ENCODE data around the gene ARHGEF16. TPM values are rescaled to one million over a fixed set of nuclear protein-coding genes. Genes with fewer than 3 reads are reported as not detected.
A peak's percentile ranks its signal among the peaks of the same experiment; 100 is the strongest.

Gene ARHGEF16
- total and polyA plus RNA-seq, 2 experiments from 2014 or later, result not detected

- Histone ChIP-seq H3K27ac (no peak overlapping the region), H3K4me3 (no peak overlapping the region), H3F3A (ENCODE audit: insufficient read depth) (no peaks in the 10 kb centered on the region; the same call in 1 of the 2 replicates), H3K4me1 (ENCODE audit: insufficient read depth) (peaks cover 9% of the 10 kb centered on the region), H3K9me3 (ENCODE audit: low read depth) (no peaks in the 10 kb centered on the region), H3K79me2 (ENCODE audit: insufficient read depth) (no peaks in the 10 kb centered on the region), H4K20me1 (ENCODE audit: insufficient read depth) (no peaks in the 10 kb centered on the region), H3K27me3 (replicated peaks; ENCODE audit: insufficient read depth) (no peaks in the 10 kb centered on the region), H3K4me2 (ENCODE audit: unreplicated experiment) (no peak overlapping the region), H2AFZ (no peak overlapping the region), H3K36me3 (ENCODE audit: low read depth) (no peaks in the 10 kb centered on the region), H3K9me2 (ENCODE audit: insufficient read depth) (no peaks in the 10 kb centered on the region), H3K9ac (no peak overlapping the region)
- WGBS, 2 experiments (ENCODE audit: low coverage in 1 of 2, low lambda C conversion rate in 2 of 2, missing lambda C conversion rate in 2 of 2), result 32 to 47% methylated on average over 9 to 10 of the region's 10 CpGs
- DNase-seq, result no peak
- in situ Hi-C loops (cut with MboI), result no loop called here
- TF ChIP-seq EZH2phosphoT487 (IDR thresholded peaks at IDR 0.05; ENCODE audit: insufficient read depth, low read depth), result no peak
- no peak for TF ChIP-seq EZH2 (IDR thresholded peaks at IDR 0.05; ENCODE audit: insufficient read depth, poor library complexity, severe bottlenecking)
Measured at GRCh38 chr1:3474421-3474820, 20.0 kb downstream of the ARHGEF16 start.

DNA sequence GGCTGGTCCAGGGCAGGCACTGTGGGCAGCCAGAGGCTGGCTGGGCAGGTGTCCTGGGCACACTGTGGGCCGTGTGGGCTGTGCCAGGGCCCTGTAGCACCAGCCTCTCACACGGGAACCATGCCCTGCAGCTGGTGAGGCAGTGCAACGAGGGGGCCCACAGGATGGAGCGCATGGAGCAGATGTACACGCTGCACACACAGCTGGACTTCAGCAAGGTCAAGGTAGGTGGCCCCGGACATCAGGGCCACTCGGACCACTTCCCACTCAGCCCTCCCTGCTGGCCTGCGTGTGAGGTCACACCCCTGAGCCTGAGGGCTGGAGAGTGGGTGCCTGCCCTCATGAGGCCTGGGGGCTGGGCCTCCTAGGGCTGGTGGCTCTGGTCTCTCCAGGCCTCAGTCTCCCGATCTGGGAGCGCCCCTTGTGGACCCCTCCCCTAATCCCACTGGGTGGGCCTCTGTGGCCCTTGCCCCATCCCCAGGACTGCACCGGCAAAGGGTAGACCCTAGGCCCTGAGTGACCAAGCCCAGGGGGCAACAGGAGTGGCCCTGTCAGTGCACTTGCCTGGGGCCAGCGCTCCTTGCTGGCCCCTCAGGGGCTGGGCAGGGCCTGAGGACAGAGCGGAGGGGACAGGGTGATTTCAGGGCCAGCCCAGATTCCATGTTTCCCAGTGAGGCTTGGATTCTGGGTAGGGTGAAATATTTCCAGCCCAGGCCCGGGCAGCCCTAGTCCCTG is 21.5 kb downstream of the ARHGEF16 start:
- no peak overlapping the region for H3K9ac ChIP-seq
- in situ Hi-C loops (cut with MboI), result no loop called here
- no peak overlapping the region for H2AFZ ChIP-seq
- no peak overlapping the region for H3K4me2 ChIP-seq (ENCODE audit: unreplicated experiment)
- no peaks in the 10 kb centered on the region; the same call in 1 of the 2 replicates for H3F3A ChIP-seq (ENCODE audit: insufficient read depth)
- WGBS, 2 experiments (ENCODE audit: low coverage in 1 of 2, low lambda C conversion rate in 2 of 2, missing lambda C conversion rate in 2 of 2), result 53 to 64% methylated on average over 9 to 12 of the region's 14 CpGs
- no peak for DNase-seq
- H3K9me2 ChIP-seq (ENCODE audit: insufficient read depth), result no peaks in the 10 kb centered on the region
- H3K4me3 ChIP-seq, result no peak overlapping the region
- peaks cover 9% of the 10 kb centered on the region for H3K4me1 ChIP-seq (ENCODE audit: insufficient read depth)
- H3K9me3 ChIP-seq (ENCODE audit: low read depth), result no peaks in the 10 kb centered on the region
- TF ChIP-seq EZH2 (IDR thresholded peaks at IDR 0.05; ENCODE audit: insufficient read depth, poor library complexity, severe bottlenecking) (no peak), EZH2phosphoT487 (IDR thresholded peaks at IDR 0.05; ENCODE audit: insufficient read depth, low read depth) (no peak)
- peaks cover 14% of the 10 kb centered on the region; the same call in 1 of the 2 replicates for H3K27me3 ChIP-seq (replicated peaks; ENCODE audit: insufficient read depth)
- no peaks in the 10 kb centered on the region for H3K79me2 ChIP-seq (ENCODE audit: insufficient read depth)
- no peaks in the 10 kb centered on the region for H4K20me1 ChIP-seq (ENCODE audit: insufficient read depth)
- H3K27ac ChIP-seq, result no peak overlapping the region
- H3K36me3 ChIP-seq (ENCODE audit: low read depth), result no peaks in the 10 kb centered on the region

- in situ Hi-C loops (cut with MboI), result no loop called here
- Histone ChIP-seq H3K27ac (no peak overlapping the region), H3K9me2 (ENCODE audit: insufficient read depth) (no peaks in the 10 kb centered on the region), H3K4me2 (ENCODE audit: unreplicated experiment) (no peak overlapping the region), H3K9me3 (ENCODE audit: low read depth) (no peaks in the 10 kb centered on the region), H3K4me3 (no peak overlapping the region), H3K27me3 (replicated peaks; ENCODE audit: insufficient read depth) (peaks cover 14% of the 10 kb centered on the region; the same call in 1 of the 2 replicates), H3K36me3 (ENCODE audit: low read depth) (no peaks in the 10 kb centered on the region), H2AFZ (no peak overlapping the region), H3K9ac (no peak overlapping the region), H3F3A (ENCODE audit: insufficient read depth) (no peaks in the 10 kb centered on the region; the same call in 1 of the 2 replicates), H4K20me1 (ENCODE audit: insufficient read depth) (no peaks in the 10 kb centered on the region), H3K79me2 (ENCODE audit: insufficient read depth) (no peaks in the 10 kb centered on the region), H3K4me1 (ENCODE audit: insufficient read depth) (peaks cover 9% of the 10 kb centered on the region)
- no peak for DNase-seq
- TF ChIP-seq EZH2phosphoT487 (IDR thresholded peaks at IDR 0.05; ENCODE audit: insufficient read depth, low read depth), result no peak
- TF ChIP-seq EZH2 (IDR thresholded peaks at IDR 0.05; ENCODE audit: insufficient read depth, poor library complexity, severe bottlenecking), result no peak
- 49 to 65% methylated on average over 11 to 16 of the region's 16 CpGs for WGBS, 2 experiments (ENCODE audit: low coverage in 1 of 2, low lambda C conversion rate in 2 of 2, missing lambda C conversion rate in 2 of 2)
Measured at GRCh38 chr1:3476666-3477065, 22.2 kb downstream of the ARHGEF16 start.

DNA sequence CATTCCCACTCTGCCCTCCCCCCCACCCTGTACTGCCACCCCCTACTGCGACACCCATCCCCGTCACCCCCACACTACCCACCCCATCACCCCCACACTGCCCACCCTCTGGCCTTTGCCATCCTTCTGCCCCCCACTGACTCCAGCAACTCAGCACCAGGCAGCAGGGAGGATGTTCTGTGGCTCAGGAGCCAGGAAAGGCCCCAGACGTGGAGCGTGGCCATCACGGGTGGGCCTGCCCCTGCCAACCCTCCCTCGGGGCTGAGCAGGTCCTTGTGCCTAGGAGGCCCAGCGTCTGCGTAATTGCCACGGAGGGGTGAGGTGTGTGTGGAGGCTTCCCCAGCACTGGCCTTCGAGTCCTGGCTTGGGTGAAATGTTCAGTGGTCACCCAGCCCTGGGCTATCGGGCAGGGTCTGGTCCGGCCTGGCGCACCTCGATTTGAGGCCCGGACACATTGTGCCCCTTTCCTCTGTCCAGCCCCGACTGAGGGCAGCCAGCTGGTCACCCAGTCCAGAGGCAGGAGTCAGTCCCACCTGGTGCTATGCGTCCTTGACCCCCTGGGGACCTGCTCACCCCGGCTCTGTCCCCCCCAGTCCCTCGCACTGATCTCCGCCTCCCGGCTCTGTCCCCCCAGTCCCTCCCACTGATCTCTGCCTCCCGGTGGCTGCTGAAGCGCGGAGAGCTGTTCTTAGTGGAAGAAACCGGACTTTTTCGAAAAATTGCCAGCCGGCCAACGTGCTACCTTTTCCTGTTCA is 23.0 kb downstream of the ARHGEF16 start:
- H3K27ac ChIP-seq, result no peak overlapping the region
- H3K9me2 ChIP-seq (ENCODE audit: insufficient read depth), result no peaks in the 10 kb centered on the region
- in situ Hi-C loops (cut with MboI), result no loop called here
- H4K20me1 ChIP-seq (ENCODE audit: insufficient read depth), result no peaks in the 10 kb centered on the region
- no peak for TF ChIP-seq EZH2 (IDR thresholded peaks at IDR 0.05; ENCODE audit: insufficient read depth, poor library complexity, severe bottlenecking)
- TF ChIP-seq EZH2phosphoT487 (IDR thresholded peaks at IDR 0.05; ENCODE audit: insufficient read depth, low read depth), result no peak
- H2AFZ ChIP-seq, result no peak overlapping the region
- no peak overlapping the region for H3K9ac ChIP-seq
- 27 to 29% methylated on average over 23 to 27 of the region's 28 CpGs for WGBS, 2 experiments (ENCODE audit: low coverage in 1 of 2, low lambda C conversion rate in 2 of 2, missing lambda C conversion rate in 2 of 2)
- peak; percentile 33 for DNase-seq
- H3K4me1 ChIP-seq (ENCODE audit: insufficient read depth), result peaks cover 9% of the 10 kb centered on the region
- no peaks in the 10 kb centered on the region for H3K9me3 ChIP-seq (ENCODE audit: low read depth)
- no peak overlapping the region for H3K4me3 ChIP-seq
- H3K27me3 ChIP-seq (replicated peaks; ENCODE audit: insufficient read depth), result peaks cover 14% of the 10 kb centered on the region; the same call in 1 of the 2 replicates
- H3K79me2 ChIP-seq (ENCODE audit: insufficient read depth), result no peaks in the 10 kb centered on the region
- no peaks in the 10 kb centered on the region for H3K36me3 ChIP-seq (ENCODE audit: low read depth)
- no peak overlapping the region for H3K4me2 ChIP-seq (ENCODE audit: unreplicated experiment)
- H3F3A ChIP-seq (ENCODE audit: insufficient read depth), result no peaks in the 10 kb centered on the region; the same call in 1 of the 2 replicates

Data from GM23248 (cell line).